ENCODE results near the gene NKAPD1. TPM values are rescaled to one million over a fixed set of nuclear protein-coding genes. Genes with fewer than 3 reads are reported as not detected.

NKAPD1 gene
- 21.9 and 24.3 TPM in 2 replicates for total RNA-seq

GRCh38 chr11:112073941-112074811 lies at the start of gene NKAPD1, which contains the start of gene PIH1D2:
Gene NKAPD1, plus strand, starts transcription at chr11:112074299. Its CDS starts 1,276 bp downstream, at chr11:112075575.
Gene PIH1D2, minus strand, starts transcription at chr11:112074017. Its CDS starts 843 bp downstream, at chr11:112073174.

GRCh38 chr11:112024773-112025678 lies 49.1 kb upstream of the NKAPD1 start, which contains the start of gene DLAT:
Gene DLAT, plus strand, starts transcription at chr11:112025408. Its CDS starts 65 bp downstream, at chr11:112025473.

GRCh38 chr11:112086422-112087191 lies 12.5 kb downstream of the NKAPD1 start, which contains the start of the genes SDHD and TIMM8B:
Gene SDHD, plus strand, starts transcription at chr11:112086873. Its CDS starts 35 bp downstream, at chr11:112086908.
Gene TIMM8B, minus strand, starts transcription at chr11:112086756. Its CDS starts 33 bp downstream, at chr11:112086723.

Small RNA genes within 50 kb of the gene (small RNA-seq; reads per million reads assigned to genes)
- gene AP000907.3 (ENCODE audit: low replicate concordance), result not detected
- gene RNU6-893P (ENCODE audit: low replicate concordance), result 0.10 reads per million

Other genes starting within 250 kb of the NKAPD1 start
- gene ALG9, start 202.7 kb upstream of the NKAPD1 start, total RNA-seq, result 31.3 and 52.7 TPM in 2 replicates
- 1.5 and 7.4 TPM in 2 replicates for gene FDXACB1, start 195.1 kb upstream of the NKAPD1 start, total RNA-seq
- 9.3 and 11.2 TPM in 2 replicates for gene CFAP68, start 194.8 kb upstream of the NKAPD1 start, total RNA-seq
- gene CRYAB, start 162.5 kb upstream of the NKAPD1 start, total RNA-seq, result 0.66 and 2.4 TPM in 2 replicates
- gene HSPB2, start 161.6 kb upstream of the NKAPD1 start, total RNA-seq, result not detected in 2 replicates
- not detected in 2 replicates for gene C11orf52, start 155.4 kb upstream of the NKAPD1 start, total RNA-seq
- gene DIXDC1, start 137.0 kb upstream of the NKAPD1 start, total RNA-seq, result 7.4 and 16.3 TPM in 2 replicates
- gene DLAT, start 48.9 kb upstream of the NKAPD1 start, total RNA-seq, result 35.0 and 63.6 TPM in 2 replicates
- 1.0 and 1.5 TPM in 2 replicates for gene PIH1D2, start 282 bp upstream of the NKAPD1 start, total RNA-seq
- gene TIMM8B, start 12.5 kb downstream of the NKAPD1 start, total RNA-seq, result 22.1 and 33.9 TPM in 2 replicates
- 84.0 and 105 TPM in 2 replicates for gene SDHD, start 12.6 kb downstream of the NKAPD1 start, total RNA-seq
- gene IL18, start 89.8 kb downstream of the NKAPD1 start, total RNA-seq, result 2.9 and 18.8 TPM in 2 replicates
- 0.22 TPM in 1 of 2 replicates, not detected in the other for gene TEX12, start 93.1 kb downstream of the NKAPD1 start, total RNA-seq
- gene BCO2, start 101.2 kb downstream of the NKAPD1 start, total RNA-seq, result 1.0 and 34.1 TPM in 2 replicates
- 40.3 and 57.8 TPM in 2 replicates for gene PTS, start 152.1 kb downstream of the NKAPD1 start, total RNA-seq
- not detected in 2 replicates for gene PLET1, start 186.6 kb downstream of the NKAPD1 start, total RNA-seq